Heart left ventricle (tissue), 13 donors: ENCODE measurements around the gene LSP1.

Experiments
- POLR2A ChIP-seq, 2 donors: fragments of 450-650 bp; IDR thresholded peaks; one replicate each; pipeline ENCODE4 v1.6.1; 2017; ENCODE audit warnings: antibody characterized with exemption in 2 of 2, mild to moderate bottlenecking in 2 of 2, moderate library complexity in 2 of 2
- TF ChIP-seq, protein P1 (sequence below), 12 donors: fragments of 200-600 bp; sonication (generic) in 4 of 12; IDR thresholded peaks; one replicate each; pipeline versions ENCODE4 v1.5.0 to v1.8.0; 2018 to 2022; ENCODE audit warnings: antibody characterized with exemption in 12 of 12, mild to moderate bottlenecking in 5 of 12
- donor health status: ischemic (EF 13 %, LVEDD 7.1; RV severe dilation, severe dysfunction).
- donor health status: DM: no; HTN: yes; CAD: no.
- donor health status: DM: no; HTN: no; CAD: no.
- donor health status: ischemic (EF 25% LVEDD 6.9; RV normal size, moderate dysfunction).
- donor health status: ischemic (EF 25% LVEDD 5.7; RV mildly dilated, moderate dysfunction).
- donor health status: ischemic (EF 35%, LVEDD 5.7; RV mildly dilated, moderate dysfunction).
- donor health status: nonischemic (EF 11% LVEDD 7.7; RV severe dilation, severe dysfunction).
- donor health status: DM: yes; HTN: yes; CAD: no.
- donor health status: PGD.
- donor health status: ischemic (EF 29% LVEDD 5.4; RV normal size, mild dysfunction).
- donor health status: nonischemic (EF 23%, LVEDD 6.1; RV moderate dilation, normal function).

DNA sequence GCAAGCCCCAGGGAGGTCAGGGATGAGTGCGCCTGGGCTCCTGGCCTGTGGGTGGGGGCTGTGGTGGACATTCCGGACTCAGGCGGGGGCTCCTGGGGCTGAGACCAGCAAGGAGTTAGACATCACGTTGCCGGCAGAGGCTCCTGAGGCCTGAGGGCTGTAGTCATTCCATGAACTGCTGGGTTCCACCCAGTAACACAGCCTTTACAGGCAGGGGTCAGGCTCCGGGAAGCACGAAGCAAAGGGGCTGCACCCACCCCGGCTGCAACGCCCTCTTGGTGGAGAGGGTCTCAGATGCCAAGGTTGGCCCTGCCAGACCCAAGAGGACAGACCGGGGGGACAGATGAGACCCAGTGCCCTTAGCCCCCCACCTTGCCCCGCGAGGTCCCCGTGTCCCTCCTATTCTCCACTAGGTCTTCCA lies 75.6 kb downstream of the LSP1 start:
- TF ChIP-seq, protein P1, sequence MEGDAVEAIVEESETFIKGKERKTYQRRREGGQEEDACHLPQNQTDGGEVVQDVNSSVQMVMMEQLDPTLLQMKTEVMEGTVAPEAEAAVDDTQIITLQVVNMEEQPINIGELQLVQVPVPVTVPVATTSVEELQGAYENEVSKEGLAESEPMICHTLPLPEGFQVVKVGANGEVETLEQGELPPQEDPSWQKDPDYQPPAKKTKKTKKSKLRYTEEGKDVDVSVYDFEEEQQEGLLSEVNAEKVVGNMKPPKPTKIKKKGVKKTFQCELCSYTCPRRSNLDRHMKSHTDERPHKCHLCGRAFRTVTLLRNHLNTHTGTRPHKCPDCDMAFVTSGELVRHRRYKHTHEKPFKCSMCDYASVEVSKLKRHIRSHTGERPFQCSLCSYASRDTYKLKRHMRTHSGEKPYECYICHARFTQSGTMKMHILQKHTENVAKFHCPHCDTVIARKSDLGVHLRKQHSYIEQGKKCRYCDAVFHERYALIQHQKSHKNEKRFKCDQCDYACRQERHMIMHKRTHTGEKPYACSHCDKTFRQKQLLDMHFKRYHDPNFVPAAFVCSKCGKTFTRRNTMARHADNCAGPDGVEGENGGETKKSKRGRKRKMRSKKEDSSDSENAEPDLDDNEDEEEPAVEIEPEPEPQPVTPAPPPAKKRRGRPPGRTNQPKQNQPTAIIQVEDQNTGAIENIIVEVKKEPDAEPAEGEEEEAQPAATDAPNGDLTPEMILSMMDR (IDR thresholded peaks at IDR 0.05), result no peak
- no peak for TF ChIP-seq POLR2A (IDR thresholded peaks at IDR 0.05)
